Trophoblast cell (in vitro differentiated cells and primary cell): ENCODE results near the gene ZHX3.

Experiments used
- DNase-seq, 2 donors: peaks; one replicate each; pipeline ENCODE4 v3.0.0-alpha.2; 2016
- H2AFZ ChIP-seq: 2 replicates; pipeline ENCODE4 v1.6.1; 2013; ENCODE audit warnings: low read length, moderate library complexity, mild to moderate bottlenecking; ENCODE audit not compliant: insufficient read depth, poor library complexity
- H2AK5ac ChIP-seq: 2 replicates; pipeline ENCODE4 v1.6.1; 2013; ENCODE audit warnings: mild to moderate bottlenecking, low read length
- H2BK120ac ChIP-seq: 2 replicates; pipeline ENCODE4 v1.6.1; 2013; ENCODE audit warnings: low read length, mild to moderate bottlenecking, moderate library complexity; ENCODE audit not compliant: insufficient read depth, poor library complexity
- H2BK12ac ChIP-seq: 2 replicates; pipeline ENCODE4 v1.6.1; 2013; ENCODE audit warnings: mild to moderate bottlenecking, low read length, moderate library complexity
- H2BK5ac ChIP-seq: 2 replicates; pipeline ENCODE4 v1.6.1; 2013; ENCODE audit warnings: low read length, low read depth, moderate library complexity, mild to moderate bottlenecking; ENCODE audit not compliant: poor library complexity
- H3K14ac ChIP-seq: 2 replicates; pipeline ENCODE4 v1.6.1; 2013; ENCODE audit warnings: mild to moderate bottlenecking, low read length
- H3K18ac ChIP-seq: 2 replicates; pipeline ENCODE4 v1.6.1; 2013; ENCODE audit warnings: mild to moderate bottlenecking, low read length
- H3K23ac ChIP-seq: 2 replicates; pipeline ENCODE4 v1.6.1; 2013; ENCODE audit warnings: low read length
- H3K27ac ChIP-seq: 2 replicates; pipeline ENCODE4 v1.5.1; 2013; ENCODE audit warnings: low read depth, mild to moderate bottlenecking, inconsistent platforms, low read length, moderate library complexity
- H3K27me3 ChIP-seq: 2 replicates; pipeline ENCODE4 v1.6.1; 2013; ENCODE audit warnings: inconsistent platforms, mild to moderate bottlenecking, low read length, moderate library complexity; ENCODE audit not compliant: insufficient read depth
- H3K36me3 ChIP-seq, 2 experiments: 1 replicate in 1 of 2; 2 replicates in 1 of 2; pipeline ENCODE4 v1.6.1; 2013; ENCODE audit warnings: low read length in 2 of 2, mild to moderate bottlenecking in 2 of 2, moderate library complexity in 1 of 2; ENCODE audit not compliant: insufficient read depth in 2 of 2, control insufficient read depth in 1 of 2
- H3K4ac ChIP-seq: 2 replicates; pipeline ENCODE4 v1.6.1; 2013; ENCODE audit warnings: low read depth, mild to moderate bottlenecking, low read length, moderate library complexity
- H3K4me1 ChIP-seq, 2 experiments: 1 replicate in 1 of 2; 2 replicates in 1 of 2; pipeline ENCODE4 v1.6.1; 2013; ENCODE audit warnings: low read length in 2 of 2, mild to moderate bottlenecking in 2 of 2, moderate library complexity in 1 of 2; ENCODE audit not compliant: insufficient read depth in 2 of 2, control insufficient read depth in 1 of 2
- H3K4me2 ChIP-seq: 2 replicates; pipeline ENCODE4 v1.6.1; 2013; ENCODE audit warnings: inconsistent platforms, mild to moderate bottlenecking, low read length, moderate library complexity
- H3K4me3 ChIP-seq: 2 replicates; pipeline ENCODE4 v1.5.1; 2013; ENCODE audit warnings: mild to moderate bottlenecking, low read depth, low read length, inconsistent platforms
- H3K79me1 ChIP-seq: one replicate; pipeline ENCODE4 v1.6.1; 2013; ENCODE audit warnings: low read length
- H3K79me2 ChIP-seq: 2 replicates; pipeline ENCODE4 v1.6.1; 2013; ENCODE audit warnings: low read length, mild to moderate bottlenecking; ENCODE audit not compliant: control insufficient read depth, insufficient read depth, poor library complexity
- H3K9ac ChIP-seq: 2 replicates; pipeline ENCODE4 v1.6.1; 2013; ENCODE audit warnings: mild to moderate bottlenecking, low read length
- H3K9me3 ChIP-seq: 2 replicates; pipeline ENCODE4 v1.6.1; 2013; ENCODE audit warnings: low read depth, mild to moderate bottlenecking, control low read depth, inconsistent platforms, low read length; ENCODE audit not compliant: insufficient read depth
- H4K12ac ChIP-seq: 2 replicates; pipeline ENCODE4 v1.6.1; 2013; ENCODE audit warnings: low read depth, mild to moderate bottlenecking, low read length, moderate library complexity
- H4K8ac ChIP-seq: 2 replicates; pipeline ENCODE4 v1.6.1; 2013; ENCODE audit warnings: low read depth, mild to moderate bottlenecking, low read length, moderate library complexity
- H4K91ac ChIP-seq: one replicate; pipeline ENCODE4 v1.6.1; 2013; ENCODE audit warnings: low read depth, mild to moderate bottlenecking, low read length, moderate library complexity
- WGBS: extraction: QIAGEN DNeasy Blood & Tissue Kit; methylation state at CpG from one replicate; pipeline ENCODE4 v1.1.7; 2013; ENCODE audit warnings: missing lambda C conversion rate; ENCODE audit not compliant: insufficient read length, insufficient coverage; ENCODE audit errors: extremely low coverage; 5-methylcytosine and 5-hydroxymethylcytosine counted together

ZHX3 gene

GRCh38 chr20:41344477-41344876, 26.9 kb upstream of the ZHX3 start:
- no peak overlapping the region for H3K9ac ChIP-seq
- peaks cover 3% of the 10 kb centered on the region for H3K79me2 ChIP-seq
- H4K91ac ChIP-seq, result no peak overlapping the region
- H3K9me3 ChIP-seq, result no peaks in the 10 kb centered on the region
- no peak overlapping the region for H3K23ac ChIP-seq
- H2AFZ ChIP-seq, result no peak overlapping the region
- no peaks in the 10 kb centered on the region for H3K27me3 ChIP-seq
- H2AK5ac ChIP-seq, result no peak overlapping the region
- H3K18ac ChIP-seq, result no peak overlapping the region
- H3K4me2 ChIP-seq, result peak overlapping the region; percentile 30
- DNase-seq, result peak in 1 of 2 donors; percentile 54
- H3K4me1 ChIP-seq, result peaks cover 20 to 21% of the 10 kb centered on the region in 2 experiments
- H2BK120ac ChIP-seq, result no peak overlapping the region
- no peak overlapping the region for H4K12ac ChIP-seq
- no CpG with 5 or more reads among the region's 4 CpGs for WGBS
- H3K36me3 ChIP-seq, result no peaks in the 10 kb centered on the region
- H3K4ac ChIP-seq, result no peak overlapping the region
- peak overlapping the region; percentile 35 for H3K27ac ChIP-seq
- H3K14ac ChIP-seq, result no peak overlapping the region
- H2BK12ac ChIP-seq, result no peak overlapping the region
- H4K8ac ChIP-seq, result no peak overlapping the region
- H2BK5ac ChIP-seq, result no peak overlapping the region
- no peak overlapping the region for H3K4me3 ChIP-seq
- H3K79me1 ChIP-seq, result peaks cover 12% of the 10 kb centered on the region

- no peak overlapping the region for H2AFZ ChIP-seq
- no peak overlapping the region for H3K23ac ChIP-seq
- H3K79me2 ChIP-seq, result peaks cover 3% of the 10 kb centered on the region
- no peak overlapping the region for H3K4ac ChIP-seq
- H2AK5ac ChIP-seq, result no peak overlapping the region
- H3K27me3 ChIP-seq, result no peaks in the 10 kb centered on the region
- no peak overlapping the region for H2BK12ac ChIP-seq
- H3K14ac ChIP-seq, result no peak overlapping the region
- H3K4me1 ChIP-seq, result peaks cover 21 to 22% of the 10 kb centered on the region in 2 experiments
- no peaks in the 10 kb centered on the region for H3K36me3 ChIP-seq
- H2BK120ac ChIP-seq, result no peak overlapping the region
- no peak for DNase-seq
- no peak overlapping the region for H4K8ac ChIP-seq
- H4K91ac ChIP-seq, result no peak overlapping the region
- no peaks in the 10 kb centered on the region for H3K9me3 ChIP-seq
- H3K9ac ChIP-seq, result no peak overlapping the region
- no CpG with 5 or more reads among the region's 9 CpGs for WGBS
- no peak overlapping the region for H3K27ac ChIP-seq
- no peak overlapping the region for H3K18ac ChIP-seq
- no peak overlapping the region for H3K4me2 ChIP-seq
- H3K79me1 ChIP-seq, result peaks cover 12% of the 10 kb centered on the region
- no peak overlapping the region for H2BK5ac ChIP-seq
- H3K4me3 ChIP-seq, result no peak overlapping the region
- H4K12ac ChIP-seq, result no peak overlapping the region
Observed at GRCh38 chr20:41342474-41343464, 25.2 kb upstream of the ZHX3 start.

GRCh38 chr20:41340327-41341055, 23.0 kb upstream of the ZHX3 start, which contains the start of gene LPIN3:
Gene LPIN3, plus strand, starts transcription at chr20:41340821. Its CDS starts 4,983 bp downstream, at chr20:41345804.
- DNase-seq, result peak; percentile 95 to 96
- Histone ChIP-seq H2AFZ (peak within 1 kb of the TSS; percentile 81), H3K4me3 (peak within 1 kb of the TSS; percentile 59), H4K8ac (peak within 1 kb of the TSS; percentile 67), H2BK12ac (peak within 1 kb of the TSS; percentile 72), H2AK5ac (peak within 1 kb of the TSS; percentile 55), H3K79me2 (peaks cover 3% of the 10 kb centered on the region), H3K23ac (no peak within 1 kb of the TSS), H3K14ac (peak within 1 kb of the TSS; percentile 69), H3K27me3 (no peaks in the 10 kb centered on the region), H3K4me2 (peak within 1 kb of the TSS; percentile 79), H3K79me1 (peaks cover 12% of the 10 kb centered on the region), H3K9me3 (no peaks in the 10 kb centered on the region), H2BK120ac (peak within 1 kb of the TSS; percentile 53), H3K18ac (peak within 1 kb of the TSS; percentile 66), H3K4ac (peak within 1 kb of the TSS; percentile 32), H2BK5ac (peak within 1 kb of the TSS; percentile 42), H3K9ac (peak within 1 kb of the TSS; percentile 45), H3K4me1 (peaks cover 21 to 22% of the 10 kb centered on the region in 2 experiments), H3K36me3 (no peaks in the 10 kb centered on the region), H4K91ac (peak within 1 kb of the TSS; percentile 73), H4K12ac (peak within 1 kb of the TSS; percentile 65), H3K27ac (peak within 1 kb of the TSS; percentile 3)
- whole genome bisulfite sequencing, result no CpG with 5 or more reads among the region's 33 CpGs

- Histone ChIP-seq H3K9ac (no peak overlapping the region), H2BK120ac (no peak overlapping the region), H3K4me1 (peaks cover 19 to 21% of the 10 kb centered on the region in 2 experiments), H2AFZ (peak overlapping the region; percentile 81), H2BK12ac (no peak overlapping the region), H4K12ac (no peak overlapping the region), H4K91ac (no peak overlapping the region), H3K9me3 (no peaks in the 10 kb centered on the region), H3K27ac (no peak overlapping the region), H3K23ac (no peak overlapping the region), H3K4me2 (peak overlapping the region; percentile 79), H2BK5ac (no peak overlapping the region), H3K79me1 (peaks cover 11% of the 10 kb centered on the region), H3K4me3 (no peak overlapping the region), H3K36me3 (no peaks in the 10 kb centered on the region), H3K4ac (no peak overlapping the region), H3K18ac (no peak overlapping the region), H3K79me2 (peaks cover 3% of the 10 kb centered on the region), H4K8ac (no peak overlapping the region), H3K27me3 (no peaks in the 10 kb centered on the region), H2AK5ac (no peak overlapping the region), H3K14ac (no peak overlapping the region)
- DNase-seq, result peak; percentile 96 to 98
- no CpG with 5 or more reads among the region's 25 CpGs for WGBS
Observed at GRCh38 chr20:41339957-41340326, 22.4 kb upstream of the ZHX3 start.
